H1 (cell line): ENCODE results near the gene RNF6. TPM values are rescaled to one million over a fixed set of nuclear protein-coding genes. Genes with fewer than 3 reads are reported as not detected.

Source experiments
- CTCF ChIA-PET: fragments of 300-600 bp; sonication (Branson Sonifier 250); formaldehyde crosslinking; loops from one replicate; lab custom pipeline; 2021; ENCODE audit not compliant: partially characterized antibody; lab: Charles Lee
- POLR2A ChIA-PET: fragments of 300-600 bp; sonication (Branson Sonifier 250); formaldehyde crosslinking; loops from one replicate; lab custom pipeline; 2021; ENCODE audit warnings: inconsistent platforms; ENCODE audit not compliant: partially characterized antibody; lab: Charles Lee
- DNase-seq, 2 experiments: peaks; one replicate each; pipeline versions ENCODE4 v3.0.0 to v3.0.0-alpha.2; 2010 to 2022; ENCODE audit warnings: low spot score in 2 of 2, low read depth in 1 of 2, mixed read lengths in 1 of 2
- FAIRE-seq: peaks from 2 replicates; lab custom pipeline; 2011; peaks lifted over from hg19 to GRCh38; lab: Jason Lieb, UNC
- H2AFZ ChIP-seq: 2 replicates; pipeline ENCODE4 v1.8.1; 2012; ENCODE audit warnings: low read length, inconsistent platforms
- H2AK5ac ChIP-seq: 2 replicates; pipeline ENCODE4 v1.6.1; 2013; ENCODE audit warnings: low read depth, low read length
- H2BK120ac ChIP-seq: replicated peaks from 2 replicates; pipeline ENCODE3; 2013; ENCODE audit warnings: low read depth, low read length, inconsistent platforms
- H2BK12ac ChIP-seq: 2 replicates; pipeline ENCODE4 v1.6.1; 2013; ENCODE audit warnings: low read depth, low read length
- H2BK15ac ChIP-seq: 2 replicates; pipeline ENCODE4 v1.6.1; 2013; ENCODE audit warnings: low read length
- H2BK20ac ChIP-seq: 2 replicates; pipeline ENCODE4 v1.6.1; 2013; ENCODE audit warnings: low read length
- H2BK5ac ChIP-seq: 2 replicates; pipeline ENCODE4 v1.6.1; 2013; ENCODE audit warnings: low read depth, low read length
- H3K14ac ChIP-seq: 2 replicates; pipeline ENCODE4 v1.6.1; 2013; ENCODE audit warnings: inconsistent platforms; ENCODE audit not compliant: insufficient read length
- H3K18ac ChIP-seq: 2 replicates; pipeline ENCODE4 v1.6.1; 2013; ENCODE audit warnings: low read length; ENCODE audit errors: extremely low read depth
- H3K23ac ChIP-seq: 2 replicates; pipeline ENCODE4 v1.6.1; 2013; ENCODE audit warnings: inconsistent platforms; ENCODE audit not compliant: insufficient read length
- H3K23me2 ChIP-seq: 2 replicates; pipeline ENCODE4 v1.6.1; 2013; ENCODE audit warnings: low read depth, low read length
- H3K27ac ChIP-seq: 2 replicates; pipeline ENCODE4 v1.6.1; 2011; ENCODE audit warnings: low read depth, low read length, inconsistent platforms
- H3K27me3 ChIP-seq, 4 experiments: replicated peaks in 1 of 4; 1 replicate in 1 of 4; 2 replicates in 3 of 4; pipeline versions ENCODE4 v1.6.1 to v1.8.1; 2011 to 2013; ENCODE audit warnings: low read length in 3 of 4, mild to moderate bottlenecking in 3 of 4, inconsistent platforms in 2 of 4, mixed read lengths in 2 of 4, moderate library complexity in 1 of 4; ENCODE audit not compliant: control insufficient read depth in 3 of 4, insufficient read depth in 3 of 4; ENCODE audit errors: extremely low read depth in 1 of 4
- H3K36me3 ChIP-seq, 4 experiments: 2 replicates each; pipeline versions ENCODE4 v1.6.1 to v1.8.1; 2011 to 2013; ENCODE audit warnings: mild to moderate bottlenecking in 4 of 4, low read length in 3 of 4, moderate library complexity in 2 of 4, control low read depth in 1 of 4, inconsistent platforms in 1 of 4; ENCODE audit not compliant: insufficient read depth in 4 of 4, control insufficient read depth in 2 of 4
- H3K4ac ChIP-seq: replicated peaks from 2 replicates; pipeline ENCODE3; 2013; ENCODE audit warnings: low read length, low read depth, mixed read lengths, inconsistent platforms; ENCODE audit not compliant: insufficient read length
- H3K4me1 ChIP-seq, 4 experiments: replicated peaks in 1 of 4; 1 replicate in 1 of 4; 2 replicates in 3 of 4; pipeline versions ENCODE4 v1.6.1 to v1.8.1; 2011 to 2013; ENCODE audit warnings: low read length in 3 of 4, inconsistent platforms in 2 of 4, mixed read lengths in 1 of 4; ENCODE audit not compliant: insufficient read depth in 4 of 4, control insufficient read depth in 3 of 4
- H3K4me2 ChIP-seq, 2 experiments: 2 replicates each; pipeline versions ENCODE4 v1.6.1 to v1.8.1; 2011 to 2013; ENCODE audit warnings: low read depth in 2 of 2, low read length in 2 of 2, control low read depth in 1 of 2, inconsistent platforms in 1 of 2, mild to moderate bottlenecking in 1 of 2; ENCODE audit not compliant: insufficient read depth in 1 of 2
- H3K4me3 ChIP-seq, 4 experiments: fragments of 200-600, 300-600 bp in 1 of 4; sonication (generic), shearing (Covaris generic), sonication (Bioruptor Twin) in 1 of 4; 2 replicates each; pipeline versions ENCODE4 v1.5.1 to v1.8.1; 2011 to 2016; ENCODE audit warnings: low read length in 4 of 4, low read depth in 3 of 4, control low read depth in 2 of 4, inconsistent platforms in 2 of 4, mild to moderate bottlenecking in 2 of 4, mixed read lengths in 1 of 4, moderate library complexity in 1 of 4; ENCODE audit not compliant: insufficient read depth in 2 of 4; ENCODE audit errors: extremely low read depth in 1 of 4
- H3K56ac ChIP-seq: replicated peaks from 2 replicates; pipeline ENCODE3; 2013; ENCODE audit warnings: low read depth, mild to moderate bottlenecking, mixed read lengths, low read length, inconsistent platforms; ENCODE audit not compliant: insufficient read length
- H3K79me1 ChIP-seq: 2 replicates; pipeline ENCODE4 v1.6.1; 2013; ENCODE audit warnings: low read depth, low read length, control low read depth
- H3K79me2 ChIP-seq, 2 experiments: 2 replicates each; pipeline versions ENCODE4 v1.6.1 to v1.8.1; 2012 to 2013; ENCODE audit warnings: low read length in 2 of 2, mild to moderate bottlenecking in 2 of 2, inconsistent platforms in 1 of 2; ENCODE audit not compliant: insufficient read depth in 2 of 2, control insufficient read depth in 1 of 2
- H3K9ac ChIP-seq, 4 experiments: replicated peaks in 1 of 4; 1 replicate in 1 of 4; 2 replicates in 3 of 4; pipeline versions ENCODE4 v1.6.1 to v1.8.1; 2011 to 2013; ENCODE audit warnings: low read depth in 3 of 4, low read length in 3 of 4, control low read depth in 2 of 4, mild to moderate bottlenecking in 2 of 4, moderate library complexity in 2 of 4, inconsistent platforms in 1 of 4; ENCODE audit errors: extremely low read depth in 1 of 4
- H3K9me3 ChIP-seq, 2 experiments: 2 replicates each; pipeline versions ENCODE4 v1.6.1 to v1.8.1; 2012 to 2013; ENCODE audit warnings: mild to moderate bottlenecking in 2 of 2, moderate library complexity in 2 of 2, control low read depth in 1 of 2, inconsistent platforms in 1 of 2, low read depth in 1 of 2, low read length in 1 of 2, mixed read lengths in 1 of 2; ENCODE audit not compliant: insufficient read depth in 2 of 2
- H4K20me1 ChIP-seq, 2 experiments: replicated peaks in 1 of 2; 2 replicates each; pipeline versions ENCODE3 to v1.8.1; 2011 to 2013; ENCODE audit warnings: inconsistent platforms in 2 of 2, low read length in 2 of 2, mild to moderate bottlenecking in 1 of 2; ENCODE audit not compliant: insufficient read depth in 2 of 2, control insufficient read depth in 1 of 2
- H4K5ac ChIP-seq: 2 replicates; pipeline ENCODE4 v1.6.1; 2013; ENCODE audit warnings: low read length, low read depth, mixed read lengths, inconsistent platforms; ENCODE audit not compliant: insufficient read length
- H4K8ac ChIP-seq: 2 replicates; pipeline ENCODE4 v1.8.0; 2013; ENCODE audit warnings: mild to moderate bottlenecking, moderate library complexity, low read length, inconsistent platforms; ENCODE audit not compliant: insufficient read depth; ENCODE audit errors: extremely low read depth
- H4K91ac ChIP-seq: replicated peaks from 2 replicates; pipeline ENCODE3; 2013; ENCODE audit warnings: low read length, mixed read lengths, inconsistent platforms; ENCODE audit not compliant: insufficient read length
- CHD1 ChIP-seq: IDR thresholded peaks from 2 replicates; pipeline ENCODE4 v1.6.1; 2012; ENCODE audit warnings: low read depth, low read length, improper control_type of control experiment
- E2F6 ChIP-seq: IDR thresholded peaks from 2 replicates; pipeline ENCODE4 v1.6.1; 2012; ENCODE audit warnings: inconsistent platforms
- HDAC6 ChIP-seq: IDR thresholded peaks from one replicate; pipeline ENCODE4 v1.7.1; 2012; ENCODE audit warnings: low read depth, mild to moderate bottlenecking, inconsistent platforms, low read length, moderate library complexity
- PHF8 ChIP-seq: fragments of 200-600 bp; sonication (generic); conservative IDR thresholded peaks from 2 replicates; pipeline ENCODE4 v1.7.1; 2012; ENCODE audit warnings: low read depth, mild to moderate bottlenecking, inconsistent platforms, low read length, moderate library complexity
- POLR2A ChIP-seq, 2 experiments: IDR thresholded peaks; 1 replicate in 1 of 2; 2 replicates in 1 of 2; pipeline ENCODE4 v1.6.1; 2011; ENCODE audit warnings: low read depth in 2 of 2, low read length in 2 of 2, mild to moderate bottlenecking in 2 of 2; ENCODE audit errors: control extremely low read depth in 1 of 2
- RAD21 ChIP-seq, 2 experiments: IDR thresholded peaks in 1 of 2; conservative IDR thresholded peaks in 1 of 2; 2 replicates each; pipeline ENCODE4 v1.6.1; 2011; ENCODE audit warnings: low read depth in 2 of 2, low read length in 2 of 2, improper control_type of control experiment in 1 of 2, inconsistent platforms in 1 of 2, mild to moderate bottlenecking in 1 of 2, moderate library complexity in 1 of 2
- SAP30 ChIP-seq: fragments of 300-600 bp; sonication (generic); IDR thresholded peaks from 2 replicates; pipeline ENCODE4 v1.7.1; 2012; ENCODE audit warnings: low read length, moderate library complexity, mild to moderate bottlenecking, inconsistent platforms; ENCODE audit not compliant: insufficient read depth, insufficient replicate concordance
- TAF7 ChIP-seq: optimal IDR thresholded peaks from 2 replicates; pipeline ENCODE3; 2011; ENCODE audit warnings: low read depth, mild to moderate bottlenecking, inconsistent platforms, low read length, moderate library complexity, borderline replicate concordance
- TEAD4 ChIP-seq: IDR thresholded peaks from 2 replicates; pipeline ENCODE4 v1.6.1; 2012; ENCODE audit warnings: low read depth, low read length, inconsistent platforms, mixed read lengths
- ZNF274 ChIP-seq: IDR thresholded peaks from 2 replicates; pipeline ENCODE4 v1.7.0; 2012; ENCODE audit warnings: low read length, borderline replicate concordance; ENCODE audit errors: extremely low read depth
- WGBS, 2 experiments: shearing (Covaris generic) in 1 of 2; methylation state at CpG; one replicate each; pipeline versions ENCODE4 v1.1.6 to v1.1.7; 2013 to 2015; ENCODE audit warnings: low lambda C conversion rate in 2 of 2, mixed read lengths in 2 of 2, inconsistent platforms in 1 of 2, low coverage in 1 of 2, missing lambda C conversion rate in 1 of 2; ENCODE audit not compliant: insufficient replicate concordance in 2 of 2, insufficient coverage in 1 of 2, insufficient read length in 1 of 2; ENCODE audit errors: extremely low coverage in 1 of 2, missing lambda C conversion rate in 1 of 2; 5-methylcytosine and 5-hydroxymethylcytosine counted together
- polyA plus RNA-seq, 7 experiments: library from polyadenylated mRNA; depleted of rRNA in 3 of 7; stranded (reverse) in 5 of 7; unstranded in 2 of 7; fragments of >200 nt in 5 of 7; fragments of 200-250 nt in 2 of 7; gene quantifications; 1 replicate in 5 of 7; 2 replicates in 1 of 7; 4 replicates in 1 of 7; pipeline versions ENCODE4 v1.2.1 to v1.2.3, GENCODE V29; 2011 to 2013; ENCODE audit warnings: missing spikeins in 2 of 7, mixed read lengths in 2 of 7
- total RNA-seq: library from RNA; stranded (reverse); fragmentation: NEBNext Ultra II Directional; extraction: Animal tissue kit (Norgen Biotek cat#: 25700); gene quantifications from 2 replicates; pipeline ENCODE4 v1.2.1, GENCODE V29; 2021

The RNF6 gene
- total and polyA plus RNA-seq, 2 of the 8 experiments (the other 6 are each of a cell fraction or from before 2014, with no cell fraction given) = 4.0 to 13.8 TPM

- ChIA-PET POLR2A (interaction anchor here (0.6 to 1.5 kb wide), 2 partner anchors 36 to 169 kb away, joined by 3 read pairs; partner anchors contain the start of gene RNF6), CTCF (interaction anchor here (0.5 to 3.5 kb wide), 19 partner anchors 10 to 512 kb away, joined by 3 to 25 read pairs (median 4); no protein-coding TSS in a partner anchor)
- TF ChIP-seq CHD1 (no peak), TAF7 (peak; percentile 41), HDAC6 (no peak), POLR2A (IDR thresholded peaks at IDR 0.05; ENCODE audit: control extremely low read depth in 1 of 2, low read depth in 2 of 2, low read length in 2 of 2) (no peak), TEAD4 (no peak), SAP30 (no peak), RAD21 (IDR thresholded peaks at IDR 0.05 in 1 of 2, conservative IDR thresholded peaks at IDR 0.05 in 1 of 2; ENCODE audit: low read depth in 2 of 2, low read length in 2 of 2) (peak; percentile 38 to 50; a peak in 2 of 4 replicates), ZNF274 (no peak), E2F6 (peak; percentile 97), PHF8 (peak; percentile 43; the same call in 1 of the 2 replicates)
These were observed 35.8 kb downstream of the RNF6 start for GRCh38 chr13:26186118-26186870.

More at GRCh38 chr13:26186118-26186870, 35.8 kb downstream of the RNF6 start:
- Histone ChIP-seq H3K4me2 (peak overlapping the region; percentile 64 to 85), H3K27ac (no peak overlapping the region), H3K79me2 (no peaks in the 10 kb centered on the region), H4K91ac (peak overlapping the region; percentile 51), H3K14ac (no peak overlapping the region), H3K18ac (no peak overlapping the region; the same call in none of the 2 replicates), H2BK20ac (no peak overlapping the region), H3K56ac (no peak overlapping the region), H3K23me2 (peaks cover 4% of the 10 kb centered on the region; the same call in 1 of the 2 replicates), H4K5ac (peak overlapping the region; percentile 29), H2AK5ac (no peak overlapping the region), H2BK15ac (no peak overlapping the region), H3K4me1 (peaks cover 0 to 4% (median 1%) of the 10 kb centered on the region in 4 experiments; a peak in 2 of 7 replicates), H3K4me3 (peak overlapping the region; percentile 50 to 73 (median 62)), H3K9me3 (no peaks in the 10 kb centered on the region), H2BK12ac (peak overlapping the region; percentile 77; the same call in 1 of the 2 replicates), H3K23ac (no peak overlapping the region), H2BK120ac (no peak overlapping the region), H3K4ac (peak overlapping the region; percentile 48), H3K9ac (peak overlapping the region in 3 of 4 experiments; percentile 2 to 62 (median 61); a peak in 4 of 7 replicates), H2AFZ (peak overlapping the region; percentile 97), H3K79me1 (no peaks in the 10 kb centered on the region), H4K20me1 (no peaks in the 10 kb centered on the region), H3K27me3 (peaks cover 0 to 7% (median 1%) of the 10 kb centered on the region in 4 experiments; a peak in 4 of 7 replicates), H4K8ac (peak overlapping the region; percentile 53), H2BK5ac (no peak overlapping the region), H3K36me3 (no peaks in the 10 kb centered on the region)
- DNase-seq (peak; percentile 90 to 91), FAIRE-seq (peak; percentile 32)
- WGBS, 2 experiments = 8% methylated on average over 68 of the region's 76 CpGs; no CpG with 5 or more reads in 1 of the 2 experiments
